Measurements from ENCODE around the gene FTCDNL1.

The FTCDNL1 gene

DNA sequence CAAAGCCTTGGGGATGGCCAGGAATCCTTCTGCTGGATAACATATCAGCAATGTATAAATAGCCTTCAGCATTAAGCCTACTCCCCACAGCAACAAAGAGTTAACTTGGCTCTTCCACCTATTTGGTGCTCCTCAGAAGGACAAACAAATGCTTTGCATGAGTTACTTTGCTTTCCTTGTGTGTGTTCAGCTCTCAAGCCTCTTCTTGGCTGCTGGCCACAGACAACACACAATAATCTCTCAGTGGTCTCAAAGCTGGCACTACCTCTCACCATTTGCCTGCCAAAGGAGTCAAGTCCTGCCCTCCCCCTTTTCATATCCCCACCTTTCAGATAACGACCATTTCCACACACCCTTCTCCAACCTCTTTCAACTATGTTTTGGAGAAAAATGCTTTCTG is 17.5 kb downstream of the FTCDNL1 start:
- in situ Hi-C loops (cut with MboI; ENCODE audit: low pct_unique_long_range_greater_than_20kb, low sequenced_read_pairs, unreplicated experiment), result no loop called here
- TF ChIP-seq, protein P1, sequence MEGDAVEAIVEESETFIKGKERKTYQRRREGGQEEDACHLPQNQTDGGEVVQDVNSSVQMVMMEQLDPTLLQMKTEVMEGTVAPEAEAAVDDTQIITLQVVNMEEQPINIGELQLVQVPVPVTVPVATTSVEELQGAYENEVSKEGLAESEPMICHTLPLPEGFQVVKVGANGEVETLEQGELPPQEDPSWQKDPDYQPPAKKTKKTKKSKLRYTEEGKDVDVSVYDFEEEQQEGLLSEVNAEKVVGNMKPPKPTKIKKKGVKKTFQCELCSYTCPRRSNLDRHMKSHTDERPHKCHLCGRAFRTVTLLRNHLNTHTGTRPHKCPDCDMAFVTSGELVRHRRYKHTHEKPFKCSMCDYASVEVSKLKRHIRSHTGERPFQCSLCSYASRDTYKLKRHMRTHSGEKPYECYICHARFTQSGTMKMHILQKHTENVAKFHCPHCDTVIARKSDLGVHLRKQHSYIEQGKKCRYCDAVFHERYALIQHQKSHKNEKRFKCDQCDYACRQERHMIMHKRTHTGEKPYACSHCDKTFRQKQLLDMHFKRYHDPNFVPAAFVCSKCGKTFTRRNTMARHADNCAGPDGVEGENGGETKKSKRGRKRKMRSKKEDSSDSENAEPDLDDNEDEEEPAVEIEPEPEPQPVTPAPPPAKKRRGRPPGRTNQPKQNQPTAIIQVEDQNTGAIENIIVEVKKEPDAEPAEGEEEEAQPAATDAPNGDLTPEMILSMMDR (IDR thresholded peaks at IDR 0.05; ENCODE audit: extremely low read depth, insufficient read depth, missing control alignments), result no peak
- DNase-seq (ENCODE audit: low spot score), result no peak

DNA sequence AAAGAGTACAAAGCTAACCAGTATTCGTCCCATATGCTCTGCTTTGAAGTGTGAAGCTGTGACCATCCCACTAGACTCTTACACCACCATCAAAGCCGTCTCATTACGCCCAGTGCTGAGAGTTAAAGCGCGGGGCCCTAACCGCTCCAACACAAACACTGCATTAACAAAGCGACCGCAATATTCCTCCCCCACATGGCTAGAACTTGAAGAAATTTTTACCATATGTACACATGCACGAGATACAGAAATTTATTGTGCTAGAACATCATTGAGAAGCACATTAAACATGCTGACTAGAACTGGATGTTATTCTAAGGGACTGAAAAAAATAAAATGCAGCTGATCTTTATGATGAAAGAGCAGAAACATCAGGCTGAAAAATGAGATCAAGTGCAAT is 20.5 kb downstream of the FTCDNL1 start:
- in situ Hi-C loops (cut with MboI; ENCODE audit: low pct_unique_long_range_greater_than_20kb, low sequenced_read_pairs, unreplicated experiment), result no loop called here
- no peak for DNase-seq (ENCODE audit: low spot score)
- TF ChIP-seq, protein P1 (IDR thresholded peaks at IDR 0.05; ENCODE audit: extremely low read depth, insufficient read depth, missing control alignments), result no peak

DNA sequence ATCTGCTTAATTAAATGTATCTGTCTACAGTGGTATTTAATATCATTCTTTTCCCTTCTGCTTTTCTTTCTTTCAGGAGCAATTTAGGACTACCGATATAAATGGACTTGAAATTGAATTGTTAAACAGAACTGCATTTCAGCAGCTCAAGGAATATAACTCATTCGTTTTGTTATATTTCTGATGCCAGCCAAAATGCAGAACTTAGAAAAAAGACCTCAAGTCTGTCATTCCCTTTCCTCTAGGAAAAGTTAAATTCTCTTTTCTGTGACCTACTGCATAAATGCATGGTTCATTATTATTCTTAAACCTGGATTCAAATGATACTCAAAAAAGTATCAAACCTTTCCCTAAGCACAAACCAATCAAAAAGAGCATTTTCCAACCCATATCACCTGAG is 21.4 kb downstream of the FTCDNL1 start:
- no peak for DNase-seq (ENCODE audit: low spot score)
- TF ChIP-seq, protein P1 (IDR thresholded peaks at IDR 0.05; ENCODE audit: extremely low read depth, insufficient read depth, missing control alignments), result no peak
- in situ Hi-C loops (cut with MboI; ENCODE audit: low pct_unique_long_range_greater_than_20kb, low sequenced_read_pairs, unreplicated experiment), result no loop called here

DNA sequence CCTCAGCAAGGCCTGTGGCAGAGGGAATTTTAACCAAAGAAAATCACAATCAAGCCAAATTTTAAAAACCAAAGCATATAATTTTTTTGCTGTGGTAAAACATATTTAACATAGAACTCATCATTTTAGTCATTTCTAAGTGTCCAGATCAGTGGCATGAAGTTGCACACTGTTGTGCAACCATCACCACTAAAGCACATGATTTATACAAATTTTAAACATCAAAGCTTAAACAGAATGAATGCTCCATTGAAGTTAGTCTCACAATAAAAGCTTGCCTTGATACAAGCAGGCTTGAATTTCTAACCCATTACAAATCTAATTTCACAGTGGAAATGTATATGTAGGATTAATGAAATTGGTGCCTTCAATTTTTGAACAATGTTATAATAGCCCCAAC is 31.2 kb downstream of the FTCDNL1 start:
- TF ChIP-seq, protein P1 (IDR thresholded peaks at IDR 0.05; ENCODE audit: extremely low read depth, insufficient read depth, missing control alignments), result no peak
- in situ Hi-C loops (cut with MboI; ENCODE audit: low pct_unique_long_range_greater_than_20kb, low sequenced_read_pairs, unreplicated experiment), result no loop called here
- no peak for DNase-seq (ENCODE audit: low spot score)

DNA sequence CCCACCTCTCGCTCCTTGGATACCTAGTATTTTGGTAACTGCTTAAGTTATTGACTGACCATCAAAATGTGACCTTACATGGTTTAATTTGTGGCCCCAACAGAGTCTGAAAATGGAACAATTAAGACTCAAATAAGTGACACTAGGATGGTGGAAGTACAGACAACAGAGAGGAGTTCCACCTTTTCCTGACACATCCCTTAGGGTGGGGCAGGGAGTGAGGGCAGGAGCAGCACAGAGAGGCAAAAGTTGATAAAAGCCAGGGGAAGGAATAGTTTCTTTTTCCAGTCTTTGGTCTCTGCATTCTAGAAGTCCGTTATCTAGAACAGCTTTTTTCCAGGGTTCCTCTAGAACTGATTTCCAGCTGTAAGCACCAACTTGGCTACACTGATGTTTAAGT is 32.2 kb downstream of the FTCDNL1 start:
- no peak for DNase-seq (ENCODE audit: low spot score)
- in situ Hi-C loops (cut with MboI; ENCODE audit: low pct_unique_long_range_greater_than_20kb, low sequenced_read_pairs, unreplicated experiment), result no loop called here
- TF ChIP-seq, protein P1 (IDR thresholded peaks at IDR 0.05; ENCODE audit: extremely low read depth, insufficient read depth, missing control alignments), result no peak

DNA sequence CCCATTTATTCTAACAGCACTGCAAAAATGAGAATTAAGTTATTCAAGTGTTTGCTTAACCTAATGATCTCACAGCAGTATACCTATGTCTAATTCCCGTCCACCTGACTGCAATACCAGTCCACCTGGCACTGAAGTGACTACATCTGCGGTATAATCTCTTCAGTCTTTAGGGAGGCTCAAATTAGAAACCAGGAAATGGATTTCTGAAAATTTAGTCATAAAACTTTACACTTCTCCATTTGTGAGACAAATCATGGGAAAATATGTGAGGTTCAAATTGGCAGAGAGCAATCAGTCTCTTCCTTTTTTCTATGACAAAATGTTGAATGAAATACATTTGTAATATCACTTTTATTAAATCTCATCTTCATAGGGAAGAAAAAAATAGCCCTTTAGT is 33.0 kb downstream of the FTCDNL1 start:
- DNase-seq (ENCODE audit: low spot score), result no peak
- TF ChIP-seq, protein P1 (IDR thresholded peaks at IDR 0.05; ENCODE audit: extremely low read depth, insufficient read depth, missing control alignments), result no peak
- in situ Hi-C loops (cut with MboI; ENCODE audit: low pct_unique_long_range_greater_than_20kb, low sequenced_read_pairs, unreplicated experiment), result no loop called here

DNA sequence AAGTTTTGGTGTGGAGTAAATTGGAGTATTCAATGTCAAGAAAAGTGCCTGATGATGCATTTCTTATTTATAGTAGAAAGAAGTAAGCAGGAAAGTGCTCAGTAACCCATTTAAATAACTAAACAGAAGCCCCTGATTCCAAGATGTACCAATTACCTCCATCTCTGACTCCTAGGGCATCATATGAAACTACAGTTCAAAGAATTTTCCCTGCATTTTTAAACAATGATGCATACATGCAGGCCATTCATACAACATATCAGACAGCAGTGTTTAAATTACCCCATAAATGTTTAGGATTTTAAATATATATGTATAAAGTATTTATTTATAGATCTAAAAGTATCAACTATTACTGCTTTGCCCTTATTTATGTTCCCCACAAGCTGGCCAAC is 36.2 kb downstream of the FTCDNL1 start:
- in situ Hi-C loops (cut with MboI; ENCODE audit: low pct_unique_long_range_greater_than_20kb, low sequenced_read_pairs, unreplicated experiment), result no loop called here
- no peak for DNase-seq (ENCODE audit: low spot score)
- TF ChIP-seq, protein P1 (IDR thresholded peaks at IDR 0.05; ENCODE audit: extremely low read depth, insufficient read depth, missing control alignments), result no peak

Data from GM13977 (cell line).